Measurements from ENCODE around the gene SSH2.
A peak's percentile ranks its signal among the peaks of the same experiment; 100 is the strongest.
"Not testable (repeated sequence)": the region's sequence is repeated elsewhere in the genome, so short reads cannot be mapped to it uniquely, and the experiment has no call there.

Gene SSH2

GRCh38 chr17:29881256-29881655 is 48.8 kb downstream of the SSH2 start:
- no peak for DNase-seq (ENCODE audit: low read depth, low spot score)

GRCh38 chr17:29880031-29880430 is 50.0 kb downstream of the SSH2 start:
- DNase-seq (ENCODE audit: low read depth, low spot score): no peak

- no peak for DNase-seq (ENCODE audit: low read depth, low spot score)
Measured at GRCh38 chr17:29874931-29875596, 55.0 kb downstream of the SSH2 start.

- not testable (repeated sequence) for DNase-seq (ENCODE audit: low read depth, low spot score)
Measured at GRCh38 chr17:29874358-29874757, 55.7 kb downstream of the SSH2 start.

- DNase-seq (ENCODE audit: low read depth, low spot score): no peak
Measured at GRCh38 chr17:29873476-29873875, 56.6 kb downstream of the SSH2 start.

GRCh38 chr17:29870836-29871465 is 59.1 kb downstream of the SSH2 start:
- no peak for DNase-seq (ENCODE audit: low read depth, low spot score)

GRCh38 chr17:29867643-29868181 is 62.3 kb downstream of the SSH2 start:
- no peak for DNase-seq (ENCODE audit: low read depth, low spot score)

GRCh38 chr17:29866746-29867404 is 63.2 kb downstream of the SSH2 start:
- DNase-seq (ENCODE audit: low read depth, low spot score): no peak

GRCh38 chr17:29864615-29865014 is 65.4 kb downstream of the SSH2 start:
- no peak for DNase-seq (ENCODE audit: low read depth, low spot score)

- not testable (repeated sequence) for DNase-seq (ENCODE audit: low read depth, low spot score)
Measured at GRCh38 chr17:29864123-29864522, 65.9 kb downstream of the SSH2 start.

GRCh38 chr17:29862951-29863350 is 67.1 kb downstream of the SSH2 start:
- DNase-seq (ENCODE audit: low read depth, low spot score): peak; percentile 26

- no peak for DNase-seq (ENCODE audit: low read depth, low spot score)
Measured at GRCh38 chr17:29862127-29862526, 67.9 kb downstream of the SSH2 start.

GRCh38 chr17:29859445-29859844 is 70.6 kb downstream of the SSH2 start:
- DNase-seq (ENCODE audit: low read depth, low spot score): not testable (repeated sequence)

- DNase-seq (ENCODE audit: low read depth, low spot score): no peak
Measured at GRCh38 chr17:29857823-29858222, 72.2 kb downstream of the SSH2 start.

- not testable (repeated sequence) for DNase-seq (ENCODE audit: low read depth, low spot score)
Measured at GRCh38 chr17:29857105-29857504, 72.9 kb downstream of the SSH2 start.

- DNase-seq (ENCODE audit: low read depth, low spot score): no peak
Measured at GRCh38 chr17:29855686-29856085, 74.3 kb downstream of the SSH2 start.

- no peak for DNase-seq (ENCODE audit: low read depth, low spot score)
Measured at GRCh38 chr17:29848737-29849136, 81.3 kb downstream of the SSH2 start.

GRCh38 chr17:29847527-29848400 is 82.3 kb downstream of the SSH2 start:
- peak; percentile 60 for DNase-seq (ENCODE audit: low read depth, low spot score)

- DNase-seq (ENCODE audit: low read depth, low spot score): no peak
Measured at GRCh38 chr17:29847118-29847517, 82.9 kb downstream of the SSH2 start.

- DNase-seq (ENCODE audit: low read depth, low spot score): no peak
Measured at GRCh38 chr17:29846298-29846697, 83.7 kb downstream of the SSH2 start.

GRCh38 chr17:29844339-29845048 is 85.5 kb downstream of the SSH2 start:
- DNase-seq (ENCODE audit: low read depth, low spot score): peak; percentile 53

Data from astrocyte of the hippocampus (primary cell).